GM08714 (cell line): Measurements from ENCODE around the gene PCNX4.
"Not testable (repeated sequence)": the region's sequence is repeated elsewhere in the genome, so short reads cannot be mapped to it uniquely, and the experiment has no call there.

Experiments
- H3K4me3 ChIP-seq: fragments of 200-500 bp; sonication (Bioruptor generic); 2 replicates; pipeline ENCODE4 v1.5.1; 2014; ENCODE audit warnings: mild to moderate bottlenecking, low read length, inconsistent platforms
- ZNF274 ChIP-seq: IDR thresholded peaks from 2 replicates; pipeline ENCODE4 v1.6.1; 2012; ENCODE audit warnings: mild to moderate bottlenecking, low read depth, low read length

The PCNX4 gene

GRCh38 chr14:60094306-60094897 lies 2.7 kb downstream of the PCNX4 start:
- no peak for TF ChIP-seq ZNF274
- peak overlapping the region; percentile 14 for H3K4me3 ChIP-seq

GRCh38 chr14:60095231-60095630 lies 3.5 kb downstream of the PCNX4 start:
- TF ChIP-seq ZNF274: no peak
- no peak overlapping the region for H3K4me3 ChIP-seq

GRCh38 chr14:60095781-60096450 lies 4.2 kb downstream of the PCNX4 start:
- no peak for TF ChIP-seq ZNF274
- no peak overlapping the region for H3K4me3 ChIP-seq

- TF ChIP-seq ZNF274: no peak
- no peak overlapping the region for H3K4me3 ChIP-seq
These were observed 6.3 kb downstream of the PCNX4 start for GRCh38 chr14:60097974-60098373.

- not testable (repeated sequence) for H3K4me3 ChIP-seq
These were observed 8.1 kb downstream of the PCNX4 start for GRCh38 chr14:60099855-60100254.

- TF ChIP-seq ZNF274: no peak
- H3K4me3 ChIP-seq: no peak overlapping the region
These were observed 10.1 kb downstream of the PCNX4 start for GRCh38 chr14:60101786-60102185.

- TF ChIP-seq ZNF274: no peak
- no peak overlapping the region for H3K4me3 ChIP-seq
These were observed 10.7 kb downstream of the PCNX4 start for GRCh38 chr14:60102389-60102788.

- no peak overlapping the region for H3K4me3 ChIP-seq
- no peak for TF ChIP-seq ZNF274
These were observed 14.6 kb downstream of the PCNX4 start for GRCh38 chr14:60106339-60106738.

- no peak overlapping the region for H3K4me3 ChIP-seq
- no peak for TF ChIP-seq ZNF274
These were observed 15.8 kb downstream of the PCNX4 start for GRCh38 chr14:60107477-60107876.

GRCh38 chr14:60111732-60112131 lies 20.0 kb downstream of the PCNX4 start:
- TF ChIP-seq ZNF274: no peak
- H3K4me3 ChIP-seq: no peak overlapping the region

- TF ChIP-seq ZNF274: no peak
- H3K4me3 ChIP-seq: no peak overlapping the region
These were observed 23.2 kb downstream of the PCNX4 start for GRCh38 chr14:60114881-60115280.

GRCh38 chr14:60116181-60116580 lies 24.5 kb downstream of the PCNX4 start:
- H3K4me3 ChIP-seq: no peak overlapping the region
- no peak for TF ChIP-seq ZNF274

GRCh38 chr14:60125918-60126317 lies 34.2 kb downstream of the PCNX4 start:
- H3K4me3 ChIP-seq: no peak overlapping the region
- TF ChIP-seq ZNF274: no peak

- no peak for TF ChIP-seq ZNF274
- no peak overlapping the region for H3K4me3 ChIP-seq
These were observed 41.8 kb downstream of the PCNX4 start for GRCh38 chr14:60133487-60133886.

- H3K4me3 ChIP-seq: no peak overlapping the region
- TF ChIP-seq ZNF274: no peak
These were observed 43.0 kb downstream of the PCNX4 start for GRCh38 chr14:60134702-60135101.

- TF ChIP-seq ZNF274: no peak
- H3K4me3 ChIP-seq: no peak overlapping the region
These were observed 60.0 kb downstream of the PCNX4 start for GRCh38 chr14:60151715-60152114.

GRCh38 chr14:60153991-60154390 lies 62.3 kb downstream of the PCNX4 start:
- TF ChIP-seq ZNF274: no peak
- H3K4me3 ChIP-seq: no peak overlapping the region
